ENCODE data around the gene PSORS1C2. TPM values are rescaled to one million over a fixed set of nuclear protein-coding genes. Genes with fewer than 3 reads are reported as not detected.

Gene PSORS1C2
- total and polyA plus RNA-seq, 2 donors (not counting 3 experiments of a cell fraction or from before 2014, with no cell fraction given): not detected

DNA sequence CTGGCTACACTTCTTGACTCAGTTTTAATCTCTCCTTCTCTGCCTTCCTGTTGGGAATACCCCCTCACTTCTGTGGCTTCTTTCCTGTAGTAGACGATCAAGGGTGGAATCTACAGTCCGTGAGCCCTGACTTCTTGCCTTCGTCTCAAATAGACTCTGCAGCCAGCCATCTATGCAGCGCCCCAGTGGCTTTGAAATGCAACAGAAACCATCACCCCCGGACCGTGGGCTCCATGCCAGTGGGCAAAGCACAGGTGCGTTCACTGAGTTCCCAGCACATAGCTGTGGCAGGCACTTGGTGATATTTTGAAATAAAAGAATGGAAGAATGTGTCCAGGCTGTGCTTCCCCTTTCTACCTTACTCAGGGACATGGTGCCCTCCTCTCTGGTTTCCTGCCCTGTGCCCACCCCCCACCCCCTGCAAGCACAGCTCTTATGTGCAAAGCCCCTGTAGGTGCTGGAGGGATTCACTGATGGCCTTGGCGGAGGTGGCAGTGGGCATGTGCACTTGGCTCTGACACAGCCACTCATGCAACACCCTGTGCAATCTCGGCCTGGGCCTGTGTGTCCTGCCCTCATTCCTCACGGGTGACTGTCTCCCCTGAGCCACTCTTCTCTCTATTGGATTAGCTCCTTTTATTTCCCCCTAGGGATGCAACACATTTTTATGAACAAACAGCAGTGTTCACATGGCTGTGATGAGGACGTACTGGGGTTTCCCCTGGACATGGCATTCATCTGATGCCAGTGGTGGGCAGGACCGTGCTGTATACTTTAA lies 13.1 kb downstream of the PSORS1C2 start:
- Histone ChIP-seq H3K9ac (replicated peaks; ENCODE audit: extremely low read depth, insufficient read depth, low read length) (no peak overlapping the region), H3K27me3 (ENCODE audit: control insufficient read depth in 2 of 2, insufficient read depth in 2 of 2, low read length in 2 of 2) (peaks cover 3 to 6% of the 10 kb centered on the region in 2 experiments), H3K9me1 (replicated peaks; ENCODE audit: control insufficient read depth, extremely low read depth, insufficient read depth, low read length) (no peaks in the 10 kb centered on the region), H3K27ac (ENCODE audit: insufficient read depth, low read depth, low read length) (no peak overlapping the region), H4K20me1 (replicated peaks; ENCODE audit: control insufficient read depth, extremely low read depth, insufficient read depth, low read length) (no peaks in the 10 kb centered on the region), H3K79me2 (ENCODE audit: control insufficient read depth, insufficient read depth, low read length) (no peaks in the 10 kb centered on the region), H3K36me3 (ENCODE audit: control insufficient read depth in 2 of 2, extremely low read depth in 1 of 2, insufficient read depth in 2 of 2, low read length in 2 of 2) (no peaks in the 10 kb centered on the region), H3K9me3 (replicated peaks; ENCODE audit: control insufficient read depth, insufficient read depth, low read length) (no peaks in the 10 kb centered on the region), H3K4me3 (replicated peaks in 1 of 3; ENCODE audit: insufficient read depth in 1 of 3, low read depth in 1 of 3, low read length in 3 of 3) (no peak overlapping the region), H3K4me1 (ENCODE audit: control insufficient read depth, extremely low read depth, insufficient read depth, low read length) (peaks cover 36% of the 10 kb centered on the region), H3K4me2 (ENCODE audit: insufficient read depth, low read length) (no peak overlapping the region), H2AFZ (ENCODE audit: low read depth, low read length) (no peak overlapping the region)
- intact Hi-C loops (cut with micrococcal nuclease): loop anchor here (5.0 kb wide), 1 partner anchor 298 kb away; no protein-coding TSS in a partner anchor
- POLR2A ChIA-PET: interaction anchor here (0.6 kb wide), 1 partner anchor 38 kb away, joined by 3 read pairs; no protein-coding TSS in a partner anchor
- TF ChIP-seq POLR2A (IDR thresholded peaks at IDR 0.05; ENCODE audit: low read depth, low read length) (no peak), JUN (IDR thresholded peaks at IDR 0.05; ENCODE audit: borderline replicate concordance, insufficient read depth, insufficient read length, low read depth) (no peak), EZH2 (IDR thresholded peaks at IDR 0.05; ENCODE audit: borderline replicate concordance, low read depth, low read length, severe bottlenecking) (no peak), POLR2AphosphoS5 (IDR thresholded peaks at IDR 0.05; ENCODE audit: insufficient read depth, low read depth, low read length) (no peak), MYC (IDR thresholded peaks at IDR 0.05; ENCODE audit: low read depth, low read length) (no peak), GATA2 (IDR thresholded peaks at IDR 0.05; ENCODE audit: insufficient read depth, insufficient read length, low read depth, low read length) (no peak)
- TF ChIP-seq, protein P1, sequence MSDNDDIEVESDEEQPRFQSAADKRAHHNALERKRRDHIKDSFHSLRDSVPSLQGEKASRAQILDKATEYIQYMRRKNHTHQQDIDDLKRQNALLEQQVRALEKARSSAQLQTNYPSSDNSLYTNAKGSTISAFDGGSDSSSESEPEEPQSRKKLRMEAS (IDR thresholded peaks at IDR 0.05; ENCODE audit: insufficient read depth, insufficient read length): no peak
- TF ChIP-seq, protein P2, sequence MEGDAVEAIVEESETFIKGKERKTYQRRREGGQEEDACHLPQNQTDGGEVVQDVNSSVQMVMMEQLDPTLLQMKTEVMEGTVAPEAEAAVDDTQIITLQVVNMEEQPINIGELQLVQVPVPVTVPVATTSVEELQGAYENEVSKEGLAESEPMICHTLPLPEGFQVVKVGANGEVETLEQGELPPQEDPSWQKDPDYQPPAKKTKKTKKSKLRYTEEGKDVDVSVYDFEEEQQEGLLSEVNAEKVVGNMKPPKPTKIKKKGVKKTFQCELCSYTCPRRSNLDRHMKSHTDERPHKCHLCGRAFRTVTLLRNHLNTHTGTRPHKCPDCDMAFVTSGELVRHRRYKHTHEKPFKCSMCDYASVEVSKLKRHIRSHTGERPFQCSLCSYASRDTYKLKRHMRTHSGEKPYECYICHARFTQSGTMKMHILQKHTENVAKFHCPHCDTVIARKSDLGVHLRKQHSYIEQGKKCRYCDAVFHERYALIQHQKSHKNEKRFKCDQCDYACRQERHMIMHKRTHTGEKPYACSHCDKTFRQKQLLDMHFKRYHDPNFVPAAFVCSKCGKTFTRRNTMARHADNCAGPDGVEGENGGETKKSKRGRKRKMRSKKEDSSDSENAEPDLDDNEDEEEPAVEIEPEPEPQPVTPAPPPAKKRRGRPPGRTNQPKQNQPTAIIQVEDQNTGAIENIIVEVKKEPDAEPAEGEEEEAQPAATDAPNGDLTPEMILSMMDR (IDR thresholded peaks at IDR 0.05; ENCODE audit: extremely low read depth in 1 of 2, insufficient read depth in 1 of 2, low read depth in 1 of 2, low read length in 2 of 2): no peak
- dilution Hi-C loops (cut with MboI; ENCODE audit: extremely low pct_ligation_motif_present, low sequenced_read_pairs): no loop called here
- DNase-seq (ENCODE audit: low read depth, low spot score) (no peak), FAIRE-seq (no peak)
- BruUV-seq (replicated peaks): no TSS peak
- CTCF ChIA-PET: interaction anchor here (0.9 to 10.6 kb wide), 9 partner anchors 10 to 241 kb away, joined by 3 to 71 read pairs (median 7); partner anchors contain the start of genes PSORS1C1 and VARS2
